ENCODE results near the gene WNT3. TPM values are rescaled to one million over a fixed set of nuclear protein-coding genes. Genes with fewer than 3 reads are reported as not detected.

Gene WNT3
- total RNA-seq, 2 donors from 2014 or later: 19.9 to 21.8 TPM

GRCh38 chr17:46756081-46756735 lies 62.3 kb downstream of the WNT3 start:
- no peak overlapping the region for H3K4me3 Mint-ChIP-seq
- Histone ChIP-seq H3K36me3 (ENCODE audit: control insufficient read depth, insufficient read depth, low read length) (peaks cover 76% of the 10 kb centered on the region), H3K9ac (ENCODE audit: extremely low read depth, low read length, poor library complexity, severe bottlenecking) (no peak overlapping the region), H3K4me3 (ENCODE audit: low read length) (no peak overlapping the region), H3K9me3 (ENCODE audit: control insufficient read depth, low read length) (no peaks in the 10 kb centered on the region), H3K27ac (ENCODE audit: low read depth, low read length) (no peak overlapping the region), H3K4me1 (ENCODE audit: control insufficient read depth, insufficient read depth, low read length) (no peaks in the 10 kb centered on the region), H3K27me3 (ENCODE audit: control insufficient read depth, insufficient read depth, low read length, poor library complexity, severe bottlenecking) (no peaks in the 10 kb centered on the region)
- H3K9me3 Mint-ChIP-seq: no peaks in the 10 kb centered on the region
- WGBS, 2 experiments (ENCODE audit: insufficient coverage in 1 of 2, insufficient read length in 1 of 2): 85 to 91% methylated on average over 3 to 4 of the region's 4 CpGs
- H3K27me3 Mint-ChIP-seq (ENCODE audit: insufficient read depth): no peaks in the 10 kb centered on the region
- TF ChIP-seq, protein P1, sequence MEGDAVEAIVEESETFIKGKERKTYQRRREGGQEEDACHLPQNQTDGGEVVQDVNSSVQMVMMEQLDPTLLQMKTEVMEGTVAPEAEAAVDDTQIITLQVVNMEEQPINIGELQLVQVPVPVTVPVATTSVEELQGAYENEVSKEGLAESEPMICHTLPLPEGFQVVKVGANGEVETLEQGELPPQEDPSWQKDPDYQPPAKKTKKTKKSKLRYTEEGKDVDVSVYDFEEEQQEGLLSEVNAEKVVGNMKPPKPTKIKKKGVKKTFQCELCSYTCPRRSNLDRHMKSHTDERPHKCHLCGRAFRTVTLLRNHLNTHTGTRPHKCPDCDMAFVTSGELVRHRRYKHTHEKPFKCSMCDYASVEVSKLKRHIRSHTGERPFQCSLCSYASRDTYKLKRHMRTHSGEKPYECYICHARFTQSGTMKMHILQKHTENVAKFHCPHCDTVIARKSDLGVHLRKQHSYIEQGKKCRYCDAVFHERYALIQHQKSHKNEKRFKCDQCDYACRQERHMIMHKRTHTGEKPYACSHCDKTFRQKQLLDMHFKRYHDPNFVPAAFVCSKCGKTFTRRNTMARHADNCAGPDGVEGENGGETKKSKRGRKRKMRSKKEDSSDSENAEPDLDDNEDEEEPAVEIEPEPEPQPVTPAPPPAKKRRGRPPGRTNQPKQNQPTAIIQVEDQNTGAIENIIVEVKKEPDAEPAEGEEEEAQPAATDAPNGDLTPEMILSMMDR (conservative IDR thresholded peaks at IDR 0.05): no peak
- H3K4me1 Mint-ChIP-seq: no peaks in the 10 kb centered on the region
- no peak for DNase-seq
- no peak overlapping the region for H3K27ac Mint-ChIP-seq
- H3K36me3 Mint-ChIP-seq (ENCODE audit: low read depth): peaks cover 34% of the 10 kb centered on the region

DNA sequence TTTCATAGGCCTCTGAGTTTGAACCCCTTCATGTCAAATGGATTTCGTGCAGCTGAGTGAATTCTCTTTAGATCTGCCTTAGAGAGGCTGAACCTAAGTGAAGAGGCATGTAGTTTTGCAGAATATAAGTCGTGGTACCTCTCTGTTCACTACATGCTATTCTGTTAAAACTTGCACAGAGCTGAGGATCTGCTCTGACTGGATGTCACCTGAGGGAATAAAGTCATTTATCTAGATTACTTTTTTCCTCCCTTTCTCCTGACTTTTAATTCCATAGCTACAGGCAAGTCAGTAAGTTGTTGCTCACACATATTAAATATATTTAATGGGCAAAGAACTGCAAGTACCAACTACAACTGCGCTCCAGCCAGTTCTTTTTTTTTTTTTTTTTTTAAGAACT lies 64.7 kb downstream of the WNT3 start:
- Histone ChIP-seq H3K27ac (ENCODE audit: low read depth, low read length) (no peak overlapping the region), H3K27me3 (ENCODE audit: control insufficient read depth, insufficient read depth, low read length, poor library complexity, severe bottlenecking) (no peaks in the 10 kb centered on the region), H3K4me1 (ENCODE audit: control insufficient read depth, insufficient read depth, low read length) (no peaks in the 10 kb centered on the region), H3K9me3 (ENCODE audit: control insufficient read depth, low read length) (no peaks in the 10 kb centered on the region), H3K4me3 (ENCODE audit: low read length) (no peak overlapping the region), H3K9ac (ENCODE audit: extremely low read depth, low read length, poor library complexity, severe bottlenecking) (no peak overlapping the region), H3K36me3 (ENCODE audit: control insufficient read depth, insufficient read depth, low read length) (peaks cover 69% of the 10 kb centered on the region)
- DNase-seq: no peak
- Mint-ChIP-seq H3K4me3 (no peak overlapping the region), H3K36me3 (ENCODE audit: low read depth) (peaks cover 30% of the 10 kb centered on the region), H3K9me3 (no peaks in the 10 kb centered on the region), H3K27me3 (ENCODE audit: insufficient read depth) (no peaks in the 10 kb centered on the region), H3K4me1 (no peaks in the 10 kb centered on the region), H3K27ac (no peak overlapping the region)
- 88 to 100% methylated on average over 2 to 3 of the region's 3 CpGs for WGBS, 2 experiments (ENCODE audit: insufficient coverage in 1 of 2, insufficient read length in 1 of 2)
- TF ChIP-seq, protein P1 (conservative IDR thresholded peaks at IDR 0.05): no peak

DNA sequence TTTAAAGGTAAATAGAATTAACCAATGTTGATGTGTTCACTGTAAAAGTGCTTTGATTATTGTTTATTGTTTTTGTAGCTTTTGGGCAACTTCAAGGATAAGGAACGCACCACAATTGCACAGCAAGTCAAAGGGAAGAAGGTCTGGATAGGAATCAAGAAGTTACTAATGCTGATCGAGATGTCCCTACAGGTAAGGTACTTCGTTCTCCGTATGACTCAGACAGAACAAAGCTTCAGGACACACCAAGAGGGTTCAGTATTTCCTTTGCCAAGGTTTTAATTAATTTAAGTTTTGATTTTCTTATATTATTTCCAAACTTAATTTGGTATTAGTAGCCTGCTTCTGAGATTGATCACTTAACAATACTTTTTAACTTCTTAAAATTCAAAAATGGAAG lies 67.1 kb downstream of the WNT3 start:
- Mint-ChIP-seq H3K9me3 (no peaks in the 10 kb centered on the region), H3K4me3 (no peak overlapping the region), H3K27me3 (ENCODE audit: insufficient read depth) (no peaks in the 10 kb centered on the region), H3K27ac (no peak overlapping the region), H3K4me1 (peaks cover 5% of the 10 kb centered on the region), H3K36me3 (ENCODE audit: low read depth) (peaks cover 30% of the 10 kb centered on the region)
- no peak overlapping the region for H3K27ac ChIP-seq (ENCODE audit: low read depth, low read length)
- 87 to 100% methylated on average over 4 of the region's 4 CpGs for WGBS, 2 experiments (ENCODE audit: insufficient coverage in 1 of 2, insufficient read length in 1 of 2)
- no peaks in the 10 kb centered on the region for H3K4me1 ChIP-seq (ENCODE audit: control insufficient read depth, insufficient read depth, low read length)
- H3K36me3 ChIP-seq (ENCODE audit: control insufficient read depth, insufficient read depth, low read length): peaks cover 64% of the 10 kb centered on the region
- no peaks in the 10 kb centered on the region for H3K9me3 ChIP-seq (ENCODE audit: control insufficient read depth, low read length)
- TF ChIP-seq, protein P1 (conservative IDR thresholded peaks at IDR 0.05): no peak
- DNase-seq: no peak
- H3K27me3 ChIP-seq (ENCODE audit: control insufficient read depth, insufficient read depth, low read length, poor library complexity, severe bottlenecking): no peaks in the 10 kb centered on the region
- H3K4me3 ChIP-seq (ENCODE audit: low read length): no peak overlapping the region
- no peak overlapping the region for H3K9ac ChIP-seq (ENCODE audit: extremely low read depth, low read length, poor library complexity, severe bottlenecking)
